Hepatocyte (in vitro differentiated cells): Measurements from ENCODE around the gene FAN1. TPM values are rescaled to one million over a fixed set of nuclear protein-coding genes. Genes with fewer than 3 reads are reported as not detected.

Experiments used
- DNase-seq: peaks from one replicate; pipeline ENCODE4 v3.0.0-alpha.2; 2016; ENCODE audit warnings: low spot score
- H2AFZ ChIP-seq: fragments of 200-600 bp; sonication (generic); 2 replicates; pipeline ENCODE4 v1.6.0; 2016; ENCODE audit warnings: antibody characterized with exemption, mild to moderate bottlenecking
- H3K27ac ChIP-seq: fragments of 200-600 bp; sonication (generic); 2 replicates; pipeline ENCODE4 v1.5.1; 2016; ENCODE audit warnings: mild to moderate bottlenecking
- H3K27me3 ChIP-seq: fragments of 200-600 bp; sonication (generic); 2 replicates; pipeline ENCODE4 v1.6.1; 2016
- H3K36me3 ChIP-seq: fragments of 200-600 bp; sonication (generic); replicated peaks from 2 replicates; pipeline ENCODE4 v1.5.1; 2016; ENCODE audit warnings: low read depth; ENCODE audit not compliant: insufficient read depth
- H3K4me1 ChIP-seq: fragments of 200-600 bp; sonication (generic); 2 replicates; pipeline ENCODE4 v1.5.1; 2016; ENCODE audit warnings: mild to moderate bottlenecking, moderate library complexity; ENCODE audit not compliant: insufficient read depth
- H3K4me2 ChIP-seq: fragments of 200-600 bp; sonication (generic); 2 replicates; pipeline ENCODE4 v1.6.0; 2016
- H3K4me3 ChIP-seq: fragments of 200-600 bp; sonication (generic); 2 replicates; pipeline ENCODE4 v1.5.1; 2016; ENCODE audit warnings: mild to moderate bottlenecking
- H3K79me2 ChIP-seq: fragments of 200-600 bp; sonication (generic); 2 replicates; pipeline ENCODE4 v1.6.0; 2017; ENCODE audit warnings: mild to moderate bottlenecking
- H3K9me2 ChIP-seq: fragments of 200-600 bp; sonication (generic); replicated peaks from 2 replicates; pipeline ENCODE4 v1.6.0; 2017; ENCODE audit warnings: mild to moderate bottlenecking; ENCODE audit not compliant: insufficient read depth
- H3K9me3 ChIP-seq: fragments of 200-600 bp; sonication (generic); 2 replicates; pipeline ENCODE4 v1.5.1; 2016; ENCODE audit warnings: low read depth, mild to moderate bottlenecking
- H4K20me1 ChIP-seq: fragments of 200-600 bp; sonication (generic); 2 replicates; pipeline ENCODE4 v1.6.0; 2016; ENCODE audit warnings: mild to moderate bottlenecking; ENCODE audit not compliant: insufficient read depth, poor library complexity, severe bottlenecking
- CTCF ChIP-seq: fragments of 200-600 bp; sonication (generic); IDR thresholded peaks from 2 replicates; pipeline ENCODE4 v1.5.1; 2016; ENCODE audit warnings: antibody characterized with exemption, mild to moderate bottlenecking; ENCODE audit not compliant: poor library complexity
- EZH2 ChIP-seq: fragments of 200-600 bp; sonication (generic); IDR thresholded peaks from 2 replicates; pipeline ENCODE4 v1.6.1; 2016; ENCODE audit warnings: antibody characterized with exemption, mild to moderate bottlenecking, borderline replicate concordance
- EZH2phosphoT487 ChIP-seq: fragments of 200-600 bp; sonication (generic); IDR thresholded peaks from one replicate; pipeline ENCODE4 v1.6.1; 2018; ENCODE audit warnings: antibody characterized with exemption, mild to moderate bottlenecking, low read depth, moderate library complexity; ENCODE audit not compliant: unreplicated experiment, severe bottlenecking
- WGBS: methylation state at CpG from one replicate; pipeline ENCODE4 v1.1.6; 2016; ENCODE audit warnings: low lambda C conversion rate; ENCODE audit errors: missing lambda C conversion rate; 5-methylcytosine and 5-hydroxymethylcytosine counted together
- polyA plus RNA-seq: library from polyadenylated mRNA; unstranded; fragments of >200 nt; fragmentation: Nextera tagmentation; extraction: Ambion mirVana; gene quantifications from 2 replicates; pipeline ENCODE4 v1.2.1, GENCODE V29; 2016
- small RNA-seq: library from RNA; depleted of rRNA; stranded (forward); fragments of <200 nt; gene quantifications from one replicate; pipeline ENCODE3, GENCODE V24; 2014
- total RNA-seq: library from RNA; depleted of rRNA; stranded (reverse); fragments of >200 nt; gene quantifications from 2 replicates; pipeline ENCODE4 v1.2.3, GENCODE V29; 2014

The FAN1 gene
- total and polyA plus RNA-seq, 2 experiments from 2014 or later, result 8.3 to 19.2 TPM

GRCh38 chr15:30992249-30992864, 88.6 kb downstream of the FAN1 start:
- Histone ChIP-seq H3K9me3 (no peaks in the 10 kb centered on the region), H2AFZ (peak overlapping the region; percentile 94), H3K4me2 (peak overlapping the region; percentile 90), H4K20me1 (no peaks in the 10 kb centered on the region), H3K4me3 (peak overlapping the region; percentile 97), H3K27ac (peak overlapping the region; percentile 97), H3K4me1 (peaks cover 5% of the 10 kb centered on the region), H3K79me2 (peaks cover 27% of the 10 kb centered on the region), H3K9me2 (no peaks in the 10 kb centered on the region), H3K27me3 (no peaks in the 10 kb centered on the region), H3K36me3 (no peaks in the 10 kb centered on the region)
- DNase-seq, result no peak
- no peak for TF ChIP-seq EZH2
- TF ChIP-seq CTCF, result no peak
- no peak for TF ChIP-seq EZH2phosphoT487
- 68% methylated on average over 7 of the region's 7 CpGs for WGBS

Small RNA genes within 50 kb of the gene (small RNA-seq; reads per million reads assigned to genes)
- not detected for gene RNU6-466P

Other genes with a start within 250 kb of the FAN1 start
- gene MTMR10, start 87.7 kb downstream of the FAN1 start, total RNA-seq, result 15.3 and 19.6 TPM in 2 replicates
- 7.9 and 10.3 TPM in 2 replicates for gene MTMR10, start 87.7 kb downstream of the FAN1 start, polyA plus RNA-seq
- gene TRPM1, start 197.8 kb downstream of the FAN1 start, total RNA-seq, result not detected in 2 replicates
- not detected in 2 replicates for gene TRPM1, start 197.8 kb downstream of the FAN1 start, polyA plus RNA-seq